ENCODE results near the gene KLF4. TPM values are rescaled to one million over a fixed set of nuclear protein-coding genes. Genes with fewer than 3 reads are reported as not detected.

Gene KLF4
- total and polyA plus RNA-seq, 2 donors from 2014 or later: 13.5 to 69.4 TPM

DNA sequence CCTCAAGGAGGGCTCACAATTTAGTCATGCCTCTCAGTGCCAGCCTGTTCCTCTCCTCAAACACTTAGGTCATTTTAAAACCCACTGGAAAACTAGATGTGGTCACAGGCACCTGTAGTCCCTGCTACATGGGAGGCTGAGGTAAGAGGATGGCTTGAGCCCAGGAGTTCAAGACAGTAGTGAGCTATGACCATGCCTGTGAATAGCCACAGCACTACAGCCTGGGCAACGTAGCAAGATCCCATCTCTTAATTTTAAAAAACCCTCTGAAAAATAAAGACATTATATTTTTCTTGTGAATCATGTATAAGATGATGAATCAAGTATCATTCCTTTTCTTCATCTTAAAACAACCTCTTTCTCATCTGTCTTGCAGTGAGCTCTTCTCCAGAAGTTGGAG, 45.8 kb downstream of the KLF4 start:
- Histone ChIP-seq H3K36me3 (ENCODE audit: control insufficient read depth in 2 of 3, insufficient read depth in 3 of 3, low read length in 3 of 3) (no peaks in the 10 kb centered on the region), H3K4me1 (ENCODE audit: control insufficient read depth in 2 of 3, insufficient read depth in 2 of 3, low read depth in 1 of 3, low read length in 3 of 3) (no peaks in the 10 kb centered on the region), H3K4me3 (ENCODE audit: low read length in 3 of 3) (no peak overlapping the region), H3K27ac (ENCODE audit: low read depth in 2 of 2, low read length in 2 of 2) (no peak overlapping the region), H3K27me3 (ENCODE audit: control insufficient read depth, insufficient read depth, low read length) (no peaks in the 10 kb centered on the region), H3K9ac (ENCODE audit: low read length in 3 of 3) (no peak overlapping the region), H3K9me3 (ENCODE audit: control insufficient read depth in 2 of 3, insufficient read depth in 1 of 3, low read length in 3 of 3) (no peaks in the 10 kb centered on the region)
- FAIRE-seq (no peak), DNase-seq (no peak)
- TF ChIP-seq CTCF (IDR thresholded peaks at IDR 0.05; ENCODE audit: borderline replicate concordance, extremely low read depth, insufficient read depth): no peak
- intact Hi-C loops (cut with DNase I): no loop called here

GRCh38 chr9:107439991-107440456, 49.5 kb downstream of the KLF4 start:
- no peaks in the 10 kb centered on the region for H3K9me3 ChIP-seq (ENCODE audit: control insufficient read depth in 2 of 3, insufficient read depth in 1 of 3, low read length in 3 of 3)
- intact Hi-C loops (cut with DNase I): no loop called here
- no peak for TF ChIP-seq CTCF (IDR thresholded peaks at IDR 0.05; ENCODE audit: borderline replicate concordance, extremely low read depth, insufficient read depth)
- no peaks in the 10 kb centered on the region for H3K4me1 ChIP-seq (ENCODE audit: control insufficient read depth in 2 of 3, insufficient read depth in 2 of 3, low read depth in 1 of 3, low read length in 3 of 3)
- FAIRE-seq: no peak
- DNase-seq: no peak
- no peak overlapping the region for H3K27ac ChIP-seq (ENCODE audit: low read depth in 2 of 2, low read length in 2 of 2)
- no peaks in the 10 kb centered on the region for H3K36me3 ChIP-seq (ENCODE audit: control insufficient read depth in 2 of 3, insufficient read depth in 3 of 3, low read length in 3 of 3)
- no peaks in the 10 kb centered on the region for H3K27me3 ChIP-seq (ENCODE audit: control insufficient read depth, insufficient read depth, low read length)
- H3K4me3 ChIP-seq (ENCODE audit: low read length in 3 of 3): no peak overlapping the region
- no peak overlapping the region for H3K9ac ChIP-seq (ENCODE audit: low read length in 3 of 3)

- H3K27ac ChIP-seq (ENCODE audit: low read depth in 2 of 2, low read length in 2 of 2): no peak overlapping the region
- no peak for FAIRE-seq
- H3K27me3 ChIP-seq (ENCODE audit: control insufficient read depth, insufficient read depth, low read length): no peaks in the 10 kb centered on the region
- no peaks in the 10 kb centered on the region for H3K36me3 ChIP-seq (ENCODE audit: control insufficient read depth in 2 of 3, insufficient read depth in 3 of 3, low read length in 3 of 3)
- H3K4me1 ChIP-seq (ENCODE audit: control insufficient read depth in 2 of 3, insufficient read depth in 2 of 3, low read depth in 1 of 3, low read length in 3 of 3): no peaks in the 10 kb centered on the region
- no peaks in the 10 kb centered on the region for H3K9me3 ChIP-seq (ENCODE audit: control insufficient read depth in 2 of 3, insufficient read depth in 1 of 3, low read length in 3 of 3)
- no peak for TF ChIP-seq CTCF (IDR thresholded peaks at IDR 0.05; ENCODE audit: borderline replicate concordance, extremely low read depth, insufficient read depth)
- H3K9ac ChIP-seq (ENCODE audit: low read length in 3 of 3): no peak overlapping the region
- intact Hi-C loops (cut with DNase I): no loop called here
- DNase-seq: no peak
- no peak overlapping the region for H3K4me3 ChIP-seq (ENCODE audit: low read length in 3 of 3)
Measured at GRCh38 chr9:107438211-107439031, 51.1 kb downstream of the KLF4 start.
